BLaER1 treated with 17β-estradiol and CSF1 and Interleukin-3, amounts not matched to agents 10 nM and 100 nM (cell line): ENCODE data around the gene GNGT2.

Experiments used
- H3K27ac ChIP-seq, 11 experiments: shearing (Covaris generic); formaldehyde crosslinking; 2 replicates each; pipeline ENCODE4 v1.8.1; 2022
- H3K27me3 ChIP-seq, 11 experiments: shearing (Covaris generic); formaldehyde crosslinking; 2 replicates each; pipeline ENCODE4 v1.8.1; 2022
- H3K36me3 ChIP-seq, 11 experiments: shearing (Covaris generic); formaldehyde crosslinking; 2 replicates each; pipeline ENCODE4 v1.8.1; 2022
- H3K4me1 ChIP-seq, 10 experiments: shearing (Covaris generic); formaldehyde crosslinking; 2 replicates each; pipeline ENCODE4 v1.8.1; 2022
- H3K4me2 ChIP-seq, 11 experiments: shearing (Covaris generic); formaldehyde crosslinking; 2 replicates each; pipeline ENCODE4 v1.8.1; 2022
- H3K4me3 ChIP-seq, 10 experiments: shearing (Covaris generic); formaldehyde crosslinking; 2 replicates each; pipeline ENCODE4 v1.8.1; 2022
- H3K9ac ChIP-seq, 11 experiments: shearing (Covaris generic); formaldehyde crosslinking; 2 replicates each; pipeline ENCODE4 v1.8.1; 2022
- H3K9me3 ChIP-seq, 11 experiments: shearing (Covaris generic); formaldehyde crosslinking; replicated peaks in 1 of 11; 2 replicates each; pipeline ENCODE4 v1.8.1; 2022
- H4K20me1 ChIP-seq, 11 experiments: shearing (Covaris generic); formaldehyde crosslinking; 2 replicates each; pipeline ENCODE4 v1.8.1; 2022
- Cebpa-rat ChIP-seq, 11 experiments: shearing (Covaris generic); IDR thresholded peaks; 2 replicates each; pipeline ENCODE4 v1.8.1; 2022

The GNGT2 gene

GRCh38 chr17:49217651-49218413 lies 7.5 kb upstream of the GNGT2 start:
- H3K9me3 ChIP-seq: no peaks in the 10 kb centered on the region
- peaks cover 9 to 16% (median 12%) of the 10 kb centered on the region in 11 experiments for H3K27me3 ChIP-seq
- TF ChIP-seq Cebpa-rat (IDR thresholded peaks at IDR 0.05): no peak
- peaks cover 0 to 31% (median 0%) of the 10 kb centered on the region in 11 experiments; a peak in 9 of 22 replicates for H3K36me3 ChIP-seq
- H3K9ac ChIP-seq: peak overlapping the region in 10 of 11 experiments; percentile 21 to 77 (median 64); a peak in 18 of 22 replicates
- 0 out of 22 replicates have a peak, but pooled peaks cover 0 to 6% (median 0%) of the 10 kb centered on the region in 11 experiments for H4K20me1 ChIP-seq
- peaks cover 68 to 79% (median 75%) of the 10 kb centered on the region in 10 experiments for H3K4me1 ChIP-seq
- H3K4me3 ChIP-seq: peak overlapping the region in 8 of 10 experiments; percentile 16 to 59 (median 32); a peak in 9 of 20 replicates
- H3K4me2 ChIP-seq: peak overlapping the region; percentile 86 to 99 (median 95)
- peak overlapping the region in 10 of 11 experiments; percentile 49 to 90 (median 80); a peak in 20 of 22 replicates for H3K27ac ChIP-seq

- Histone ChIP-seq H3K27me3 (peaks cover 2 to 9% (median 5%) of the 10 kb centered on the region in 11 experiments; a peak in 21 of 22 replicates), H3K4me1 (peaks cover 75 to 84% (median 82%) of the 10 kb centered on the region in 10 experiments), H3K9me3 (no peaks in the 10 kb centered on the region), H3K4me3 (peak overlapping the region in 5 of 10 experiments; percentile 6 to 59 (median 27); a peak in 3 of 20 replicates), H3K9ac (peak overlapping the region in 6 of 11 experiments; percentile 14 to 58 (median 49); a peak in 9 of 22 replicates), H3K4me2 (peak overlapping the region; percentile 86 to 99 (median 95)), H3K27ac (peak overlapping the region in 10 of 11 experiments; percentile 8 to 90 (median 75); a peak in 17 of 22 replicates), H4K20me1 (0 out of 22 replicates have a peak, but pooled peaks cover 0 to under 1% (median 0%) of the 10 kb centered on the region in 11 experiments), H3K36me3 (peaks cover 0 to 24% (median 0%) of the 10 kb centered on the region in 11 experiments; a peak in 9 of 22 replicates)
- no peak for TF ChIP-seq Cebpa-rat (IDR thresholded peaks at IDR 0.05)
These were observed 6.7 kb upstream of the GNGT2 start for GRCh38 chr17:49216953-49217650.

GRCh38 chr17:49216482-49216881 lies 6.1 kb upstream of the GNGT2 start:
- peak overlapping the region in 5 of 10 experiments; percentile 6 to 36 (median 27); a peak in 4 of 20 replicates for H3K4me3 ChIP-seq
- H3K4me1 ChIP-seq: peaks cover 81 to 90% (median 89%) of the 10 kb centered on the region in 10 experiments
- peak overlapping the region; percentile 86 to 99 (median 95) for H3K4me2 ChIP-seq
- no peak for TF ChIP-seq Cebpa-rat (IDR thresholded peaks at IDR 0.05)
- H3K9me3 ChIP-seq: no peaks in the 10 kb centered on the region
- H3K27ac ChIP-seq: peak overlapping the region in 10 of 11 experiments; percentile 8 to 90 (median 65); a peak in 18 of 22 replicates
- H3K36me3 ChIP-seq: peaks cover 0 to 18% (median 0%) of the 10 kb centered on the region in 11 experiments; a peak in 5 of 22 replicates
- H4K20me1 ChIP-seq: no peaks in the 10 kb centered on the region
- peaks cover 0 to 2% (median 0%) of the 10 kb centered on the region in 11 experiments; a peak in 4 of 22 replicates for H3K27me3 ChIP-seq
- peak overlapping the region in 7 of 11 experiments; percentile 26 to 58 (median 48); a peak in 12 of 22 replicates for H3K9ac ChIP-seq

DNA sequence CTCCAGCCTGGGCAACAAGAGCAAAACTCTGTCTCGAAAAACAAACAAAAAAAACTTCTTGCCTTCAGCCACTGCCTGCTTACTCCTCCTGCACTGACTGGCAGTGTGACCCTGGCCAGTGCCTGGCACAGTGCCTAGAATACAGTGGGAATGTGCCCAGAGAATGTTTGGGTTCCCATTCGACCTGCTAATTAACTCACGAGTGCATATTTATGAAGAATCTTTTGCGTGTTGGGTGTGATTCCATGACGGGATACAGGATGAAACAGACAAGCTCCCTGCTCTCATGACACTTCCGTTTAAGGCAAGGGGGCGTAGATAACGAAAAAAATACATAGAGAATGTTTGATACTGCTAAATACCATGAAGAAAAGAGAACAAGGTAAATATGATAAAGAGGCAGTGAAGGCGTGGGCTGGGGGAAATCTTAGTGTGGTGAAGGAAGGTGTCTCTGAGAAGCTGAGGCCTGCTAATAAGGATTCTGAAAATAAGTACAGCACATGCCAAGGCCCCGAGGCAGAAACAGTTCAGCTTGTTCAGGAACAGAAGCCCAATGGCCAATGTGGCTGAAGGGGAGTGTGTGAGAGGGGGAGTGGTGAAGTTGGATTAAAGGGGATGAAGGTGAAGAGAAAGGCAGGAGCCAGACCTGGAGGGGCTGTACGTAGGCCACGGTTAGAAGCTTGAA lies 4.4 kb upstream of the GNGT2 start:
- Histone ChIP-seq H3K36me3 (peaks cover 0 to 9% (median 0%) of the 10 kb centered on the region in 11 experiments; a peak in 4 of 22 replicates), H3K9me3 (no peaks in the 10 kb centered on the region), H4K20me1 (no peaks in the 10 kb centered on the region), H3K27me3 (no peaks in the 10 kb centered on the region), H3K4me2 (peak overlapping the region; percentile 86 to 99 (median 95); a peak in 17 of 22 replicates), H3K27ac (peak overlapping the region in 5 of 11 experiments; percentile 55 to 90 (median 89); a peak in 6 of 22 replicates), H3K4me3 (no peak overlapping the region), H3K4me1 (peaks cover 98 to 100% (median 100%) of the 10 kb centered on the region in 10 experiments), H3K9ac (peak overlapping the region in 2 of 11 experiments; percentile 3 to 28; a peak in 2 of 22 replicates)
- no peak for TF ChIP-seq Cebpa-rat (IDR thresholded peaks at IDR 0.05)

- Histone ChIP-seq H3K27me3 (no peaks in the 10 kb centered on the region), H3K9ac (no peak overlapping the region)
These were observed 3.5 kb upstream of the GNGT2 start for GRCh38 chr17:49213847-49214246.

DNA sequence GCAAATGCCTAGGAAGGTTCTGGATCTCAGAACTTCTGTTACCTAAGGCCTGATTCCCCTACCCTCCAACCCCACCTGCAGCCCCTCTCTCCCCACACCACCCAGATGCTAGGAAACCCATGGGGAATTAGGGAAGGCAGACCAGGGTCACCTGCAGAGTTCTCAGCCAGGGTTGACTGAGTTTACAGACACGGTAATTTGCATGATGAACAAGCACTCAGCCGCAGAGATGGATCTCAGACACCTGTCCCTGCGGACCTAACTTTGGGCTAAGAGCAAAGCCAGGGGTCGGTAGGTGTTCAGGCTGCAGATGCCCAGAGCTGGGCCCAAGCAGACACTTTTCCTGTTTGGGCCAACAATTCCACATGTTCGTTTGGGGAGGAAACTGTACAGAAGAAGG lies 3.0 kb upstream of the GNGT2 start:
- Histone ChIP-seq H3K9ac (no peak overlapping the region), H3K4me3 (no peak overlapping the region; a peak in 1 of 20 replicates), H3K4me1 (peaks cover 97 to 100% (median 100%) of the 10 kb centered on the region in 10 experiments), H3K27me3 (no peaks in the 10 kb centered on the region), H3K9me3 (no peaks in the 10 kb centered on the region), H4K20me1 (no peaks in the 10 kb centered on the region), H3K4me2 (peak overlapping the region; percentile 79 to 99 (median 95)), H3K27ac (no peak overlapping the region), H3K36me3 (peaks cover 0 to 4% (median 0%) of the 10 kb centered on the region in 11 experiments; a peak in 1 of 22 replicates)
- no peak for TF ChIP-seq Cebpa-rat (IDR thresholded peaks at IDR 0.05)

More at GRCh38 chr17:49213847-49214246, 3.5 kb upstream of the GNGT2 start:
- peak overlapping the region; percentile 79 to 99 (median 95) for H3K4me2 ChIP-seq
- H3K36me3 ChIP-seq: peaks cover 0 to 4% (median 0%) of the 10 kb centered on the region in 11 experiments; a peak in 1 of 22 replicates
- H4K20me1 ChIP-seq: no peaks in the 10 kb centered on the region
- no peak overlapping the region for H3K4me3 ChIP-seq
- H3K9me3 ChIP-seq: no peaks in the 10 kb centered on the region
- 0 out of 22 replicates have a peak overlapping the region, but pooled peaks of 1 of the 11 experiments have one; percentile 6 for H3K27ac ChIP-seq
- H3K4me1 ChIP-seq: peaks cover 99 to 100% (median 100%) of the 10 kb centered on the region in 10 experiments
- TF ChIP-seq Cebpa-rat (IDR thresholded peaks at IDR 0.05): no peak

- peak overlapping the region in 2 of 10 experiments; percentile 65 to 70; a peak in 2 of 20 replicates for H3K4me3 ChIP-seq
These were observed 1.3 kb downstream of the GNGT2 start for GRCh38 chr17:49209061-49209571.

More at GRCh38 chr17:49209061-49209571, 1.3 kb downstream of the GNGT2 start:
- Histone ChIP-seq H3K9ac (no peak overlapping the region; a peak in 2 of 22 replicates), H3K36me3 (no peaks in the 10 kb centered on the region; a peak in 1 of 22 replicates), H3K9me3 (no peaks in the 10 kb centered on the region), H3K4me1 (peaks cover 58 to 83% (median 63%) of the 10 kb centered on the region in 10 experiments), H3K4me2 (peak overlapping the region; percentile 79 to 99 (median 95)), H3K27me3 (no peaks in the 10 kb centered on the region), H4K20me1 (no peaks in the 10 kb centered on the region), H3K27ac (peak overlapping the region in 5 of 11 experiments; percentile 67 to 80 (median 77); a peak in 14 of 22 replicates)
- no peak for TF ChIP-seq Cebpa-rat (IDR thresholded peaks at IDR 0.05)
